ENCODE data around the gene TANGO2. TPM values are rescaled to one million over a fixed set of nuclear protein-coding genes. Genes with fewer than 3 reads are reported as not detected.

Gene TANGO2
- total RNA-seq, 1 experiment from 2014 or later, result 17.0 TPM

GRCh38 chr22:20056696-20057386 lies 35.9 kb downstream of the TANGO2 start:
- H3K36me3 ChIP-seq (ENCODE audit: control insufficient read depth in 1 of 2, insufficient read depth in 2 of 2, low read length in 2 of 2), result peaks cover 0 to 3% of the 10 kb centered on the region in 2 experiments; a peak in 2 of 4 replicates
- no peaks in the 10 kb centered on the region for H3K79me2 ChIP-seq (ENCODE audit: insufficient read depth, low read length)
- H3K4me3 ChIP-seq (replicated peaks in 1 of 2; ENCODE audit: low read depth in 1 of 2, low read length in 2 of 2), result no peak overlapping the region
- ChIA-PET POLR2A (no interaction called here), CTCF (no interaction called here), RAD21 (ENCODE audit: low non-redundant PET in 1 of 2, low total read pairs in 2 of 2, uncharacterized antibody in 2 of 2, unreplicated experiment in 2 of 2) (no interaction called here)
- H3K4me1 ChIP-seq (ENCODE audit: control insufficient read depth in 1 of 2, insufficient read depth in 2 of 2, low read length in 2 of 2), result peaks cover 0 to 10% of the 10 kb centered on the region in 2 experiments; a peak in 2 of 4 replicates
- no peaks in the 10 kb centered on the region for H4K20me1 ChIP-seq (ENCODE audit: insufficient read depth)
- no peak overlapping the region for H3K9ac ChIP-seq (ENCODE audit: low read length)
- H3K9me2 ChIP-seq (ENCODE audit: insufficient read depth), result no peaks in the 10 kb centered on the region
- no peaks in the 10 kb centered on the region for H3K27me3 ChIP-seq (ENCODE audit: insufficient read depth, low read length)
- TF ChIP-seq, protein P1, sequence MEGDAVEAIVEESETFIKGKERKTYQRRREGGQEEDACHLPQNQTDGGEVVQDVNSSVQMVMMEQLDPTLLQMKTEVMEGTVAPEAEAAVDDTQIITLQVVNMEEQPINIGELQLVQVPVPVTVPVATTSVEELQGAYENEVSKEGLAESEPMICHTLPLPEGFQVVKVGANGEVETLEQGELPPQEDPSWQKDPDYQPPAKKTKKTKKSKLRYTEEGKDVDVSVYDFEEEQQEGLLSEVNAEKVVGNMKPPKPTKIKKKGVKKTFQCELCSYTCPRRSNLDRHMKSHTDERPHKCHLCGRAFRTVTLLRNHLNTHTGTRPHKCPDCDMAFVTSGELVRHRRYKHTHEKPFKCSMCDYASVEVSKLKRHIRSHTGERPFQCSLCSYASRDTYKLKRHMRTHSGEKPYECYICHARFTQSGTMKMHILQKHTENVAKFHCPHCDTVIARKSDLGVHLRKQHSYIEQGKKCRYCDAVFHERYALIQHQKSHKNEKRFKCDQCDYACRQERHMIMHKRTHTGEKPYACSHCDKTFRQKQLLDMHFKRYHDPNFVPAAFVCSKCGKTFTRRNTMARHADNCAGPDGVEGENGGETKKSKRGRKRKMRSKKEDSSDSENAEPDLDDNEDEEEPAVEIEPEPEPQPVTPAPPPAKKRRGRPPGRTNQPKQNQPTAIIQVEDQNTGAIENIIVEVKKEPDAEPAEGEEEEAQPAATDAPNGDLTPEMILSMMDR (IDR thresholded peaks at IDR 0.05 in 2 of 3, conservative IDR thresholded peaks at IDR 0.05 in 1 of 3; ENCODE audit: borderline replicate concordance in 1 of 3, insufficient read depth in 1 of 3, low read depth in 2 of 3, low read length in 2 of 3), result no peak
- TF ChIP-seq CEBPB (IDR thresholded peaks at IDR 0.05; ENCODE audit: low read depth) (no peak), POLR2A (IDR thresholded peaks at IDR 0.05; ENCODE audit: borderline replicate concordance, extremely low read depth, insufficient read depth, insufficient read length) (no peak), SP1 (IDR thresholded peaks at IDR 0.05; ENCODE audit: low read depth) (no peak), EGR1 (IDR thresholded peaks at IDR 0.05; ENCODE audit: low read depth) (no peak), ZFX (IDR thresholded peaks at IDR 0.05) (no peak), TCF7L2 (IDR thresholded peaks at IDR 0.05; ENCODE audit: borderline replicate concordance, extremely low read depth, insufficient read depth, insufficient read length) (no peak), CBX3 (IDR thresholded peaks at IDR 0.05; ENCODE audit: low read depth) (no peak), ATF3 (IDR thresholded peaks at IDR 0.05) (no peak), FOSL1 (IDR thresholded peaks at IDR 0.05; ENCODE audit: low read depth) (no peak), ZNF274 (IDR thresholded peaks at IDR 0.05; ENCODE audit: low read depth, low read length) (no peak), MAX (IDR thresholded peaks at IDR 0.05) (no peak), POLR2AphosphoS5 (IDR thresholded peaks at IDR 0.05; ENCODE audit: low read depth, low read length) (no peak), ELF1 (IDR thresholded peaks at IDR 0.05; ENCODE audit: borderline replicate concordance, low read depth) (no peak), EZH2phosphoT487 (IDR thresholded peaks at IDR 0.05; ENCODE audit: borderline replicate concordance) (no peak), SIN3A (IDR thresholded peaks at IDR 0.05; ENCODE audit: low read depth) (no peak)
- no peak overlapping the region for H3K4me2 ChIP-seq (ENCODE audit: low read length)
- H2AFZ ChIP-seq (ENCODE audit: low read depth, low read length, poor library complexity, severe bottlenecking), result no peak overlapping the region
- H3K27ac ChIP-seq (ENCODE audit: low read depth, low read length), result no peak overlapping the region
- no TSS peak for BruUV-seq (replicated peaks)
- ATAC-seq (no peak), DNase-seq (ENCODE audit: low read depth, low spot score) (no peak)
- intact Hi-C loops (cut with micrococcal nuclease), result no loop called here
- H3K9me3 ChIP-seq (ENCODE audit: control insufficient read depth in 1 of 2, insufficient read depth in 1 of 2, low read depth in 1 of 2, low read length in 2 of 2), result no peaks in the 10 kb centered on the region

All from HCT116 (cell line).